GM12891 (cell line): Measurements from ENCODE around the gene PANX3. TPM values are rescaled to one million over a fixed set of nuclear protein-coding genes. Genes with fewer than 3 reads are reported as not detected.

Experiments
- DNase-seq: peaks from one replicate; pipeline ENCODE4 v3.0.0; 2011; ENCODE audit warnings: low spot score; ENCODE audit not compliant: insufficient read length
- FAIRE-seq: peaks from 2 replicates; lab custom pipeline; 2011; peaks lifted over from hg19 to GRCh38; lab: Jason Lieb, UNC
- PAX5 ChIP-seq: IDR thresholded peaks from 2 replicates; pipeline ENCODE4 v1.6.1; 2011; ENCODE audit warnings: low read length, moderate library complexity, mild to moderate bottlenecking; ENCODE audit not compliant: insufficient read depth, severe bottlenecking
- POLR2A ChIP-seq: IDR thresholded peaks from 2 replicates; pipeline ENCODE4 v1.6.1; 2011; ENCODE audit warnings: low read depth, low read length, control low read depth
- POLR2AphosphoS5 ChIP-seq: IDR thresholded peaks from 2 replicates; pipeline ENCODE4 v1.6.1; 2011; ENCODE audit warnings: low read depth, low read length, control low read depth
- POU2F2 ChIP-seq: IDR thresholded peaks from 2 replicates; pipeline ENCODE4 v1.6.1; 2011; ENCODE audit warnings: low read depth, mild to moderate bottlenecking, control low read depth, low read length, moderate library complexity
- SPI1 ChIP-seq: IDR thresholded peaks from 2 replicates; pipeline ENCODE4 v1.6.1; 2011; ENCODE audit warnings: low read depth, low read length, control low read depth
- TAF1 ChIP-seq: IDR thresholded peaks from 2 replicates; pipeline ENCODE4 v1.6.1; 2011; ENCODE audit warnings: low read depth, low read length, control low read depth
- polyA plus RNA-seq: library from polyadenylated mRNA; unstranded; fragments of >200 nt; gene quantifications from one replicate; pipeline ENCODE4 v1.2.1, GENCODE V29; 2012; ENCODE audit warnings: low read depth, missing spikeins, inconsistent platforms; ENCODE audit not compliant: missing spikeins

Gene PANX3
- not detected for polyA plus RNA-seq

DNA sequence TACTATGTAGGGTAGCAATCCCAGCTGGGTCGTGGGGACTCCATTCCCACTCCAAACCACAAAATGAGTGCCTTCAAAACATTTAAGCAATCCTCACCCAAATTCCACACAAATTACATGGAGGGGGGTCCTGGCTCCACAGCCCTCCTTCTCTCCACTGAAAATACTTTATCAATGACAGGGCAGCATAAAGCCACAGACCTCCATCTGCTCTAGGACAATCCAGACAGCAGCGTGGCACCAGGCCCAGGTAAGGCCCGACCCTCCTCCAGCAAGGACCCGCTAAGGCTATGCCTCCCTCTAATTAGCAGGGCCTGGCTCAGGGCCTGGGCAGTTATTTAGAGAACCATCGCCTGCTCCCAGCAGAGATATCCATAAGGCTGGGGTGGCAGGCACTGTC lies at the start of gene PANX3:
Gene PANX3, plus strand, starts transcription at position 365 of the 400 bp plus-strand sequence. CDS start 129 bp downstream, outside the sequence.
- DNase-seq = no peak
- no peak for FAIRE-seq
- TF ChIP-seq SPI1 (no peak), PAX5 (no peak), TAF1 (no peak), POLR2A (no peak), POLR2AphosphoS5 (no peak), POU2F2 (no peak)

DNA sequence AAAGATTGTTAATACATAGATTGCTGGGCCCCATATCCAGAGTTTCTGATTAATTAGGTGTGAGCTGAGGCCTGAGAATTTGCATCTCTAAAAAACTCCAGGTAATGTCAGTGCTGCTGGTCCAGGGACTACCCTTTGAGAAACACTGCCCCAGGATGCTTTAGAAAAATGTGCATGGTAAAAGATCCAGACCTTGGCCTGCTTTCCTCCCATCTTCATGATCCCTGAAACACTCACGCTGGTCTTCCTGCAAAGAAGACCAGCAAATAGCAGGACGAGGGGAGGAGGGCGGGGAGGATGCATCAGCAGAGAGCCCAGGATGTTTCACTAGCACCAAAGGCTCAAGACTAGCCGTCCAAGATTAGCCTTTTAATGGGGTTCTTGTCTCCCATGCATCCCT lies 41.5 kb upstream of the PANX3 start, which contains the start of gene OR8A1:
Gene OR8A1, plus strand, starts transcription at position 301 of the 400 bp plus-strand sequence. CDS start 123 bp downstream, outside the sequence.
- TF ChIP-seq SPI1 = no peak
- no peak for TF ChIP-seq POLR2AphosphoS5
- TF ChIP-seq POLR2A = no peak
- no peak for TF ChIP-seq PAX5
- TF ChIP-seq POU2F2 = no peak
- no peak for TF ChIP-seq TAF1
- DNase-seq (no peak), FAIRE-seq (no peak)

DNA sequence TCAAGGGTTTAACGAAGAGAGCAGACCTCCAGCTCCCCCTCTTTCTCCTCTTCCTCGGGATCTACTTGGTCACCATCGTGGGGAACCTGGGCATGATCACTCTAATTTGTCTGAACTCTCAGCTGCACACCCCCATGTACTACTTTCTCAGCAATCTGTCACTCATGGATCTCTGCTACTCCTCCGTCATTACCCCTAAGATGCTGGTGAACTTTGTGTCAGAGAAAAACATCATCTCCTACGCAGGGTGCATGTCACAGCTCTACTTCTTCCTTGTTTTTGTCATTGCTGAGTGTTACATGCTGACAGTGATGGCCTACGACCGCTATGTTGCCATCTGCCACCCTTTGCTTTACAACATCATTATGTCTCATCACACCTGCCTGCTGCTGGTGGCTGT lies 41.1 kb upstream of the PANX3 start:
- TF ChIP-seq POU2F2 (no peak), SPI1 (no peak), POLR2AphosphoS5 (no peak), TAF1 (no peak)

GRCh38 chr11:124577716-124578427 lies 33.4 kb upstream of the PANX3 start:
- DNase-seq (no peak), FAIRE-seq (no peak)
- no peak for TF ChIP-seq POU2F2
- no peak for TF ChIP-seq POLR2AphosphoS5
- TF ChIP-seq TAF1 = no peak
- TF ChIP-seq SPI1 = no peak
- no peak for TF ChIP-seq PAX5
- TF ChIP-seq POLR2A = no peak

More for the DNA sequence above, 41.1 kb upstream of the PANX3 start:
- DNase-seq (no peak), FAIRE-seq (no peak)

DNA sequence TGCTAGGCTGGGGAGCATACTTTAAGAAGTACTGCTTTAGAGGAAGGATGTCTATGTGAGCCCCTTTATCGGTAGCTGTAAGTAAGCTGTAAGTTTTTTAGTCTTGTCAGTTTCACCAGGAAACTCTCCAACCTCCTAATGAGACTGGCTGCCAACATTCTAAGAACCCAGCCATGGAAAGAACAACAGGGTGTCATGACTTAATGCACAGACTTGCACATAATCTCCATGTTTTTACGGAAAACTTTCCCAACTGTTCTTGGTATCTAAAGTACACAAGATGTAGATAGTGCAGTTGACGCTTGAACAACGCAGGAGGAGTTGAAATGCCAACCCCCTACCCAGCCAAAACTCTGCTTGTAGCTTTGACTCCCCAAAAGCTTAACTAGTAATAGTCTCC lies 32.5 kb upstream of the PANX3 start:
- TF ChIP-seq POU2F2 (no peak), POLR2A (no peak)
- DNase-seq (no peak), FAIRE-seq (no peak)

- TF ChIP-seq TAF1 (no peak), POLR2A (no peak), PAX5 (no peak), POLR2AphosphoS5 (no peak), POU2F2 (no peak), SPI1 (no peak)
- DNase-seq (no peak), FAIRE-seq (no peak)
Observed at GRCh38 chr11:124581817-124582216, 29.4 kb upstream of the PANX3 start.

GRCh38 chr11:124582565-124582964 lies 28.7 kb upstream of the PANX3 start:
- TF ChIP-seq POLR2A = no peak
- TF ChIP-seq SPI1 = no peak
- TF ChIP-seq POU2F2 = no peak
- TF ChIP-seq POLR2AphosphoS5 = no peak
- no peak for TF ChIP-seq PAX5
- no peak for TF ChIP-seq TAF1
- FAIRE-seq (no peak), DNase-seq (no peak)

- no peak for DNase-seq
- no peak for TF ChIP-seq POLR2A
- no peak for TF ChIP-seq TAF1
- TF ChIP-seq SPI1 = no peak
- TF ChIP-seq PAX5 = no peak
- TF ChIP-seq POU2F2 = no peak
- TF ChIP-seq POLR2AphosphoS5 = no peak
- no peak for FAIRE-seq
Observed at GRCh38 chr11:124583781-124584180, 27.4 kb upstream of the PANX3 start.

DNA sequence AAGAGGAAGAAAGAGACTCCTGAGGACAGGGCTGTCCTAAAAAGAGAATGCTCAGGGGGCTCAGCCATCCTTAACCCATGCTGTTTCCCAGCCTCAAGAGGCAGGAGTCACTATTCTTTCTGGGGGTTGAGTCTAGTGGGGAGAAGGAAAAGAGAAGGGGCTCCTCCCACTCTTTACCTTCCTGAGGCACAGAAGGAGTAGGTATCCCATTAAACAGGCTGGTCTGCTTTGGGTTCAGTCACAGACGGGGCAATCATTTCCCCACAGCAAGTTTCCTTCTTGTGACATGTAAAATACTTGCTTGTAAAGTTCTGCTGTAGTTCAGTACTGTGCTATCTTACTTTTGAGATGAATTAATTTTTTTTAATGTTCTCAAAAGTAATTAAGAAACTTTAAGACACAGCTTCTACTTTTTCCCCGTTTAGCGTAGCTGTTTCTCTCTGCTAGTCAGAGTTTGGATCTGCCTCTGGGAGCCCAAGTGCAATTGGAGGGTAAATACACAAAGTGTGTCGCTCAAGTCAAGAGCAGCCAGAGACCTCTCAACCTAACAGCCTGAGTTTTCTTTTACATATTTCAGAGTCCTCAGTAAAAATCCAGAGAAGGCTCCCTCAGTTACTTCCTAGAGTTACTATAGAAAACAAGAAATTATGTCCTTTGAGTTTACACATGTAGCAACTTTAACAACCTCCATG lies 26.4 kb upstream of the PANX3 start:
- no peak for TF ChIP-seq POLR2A
- TF ChIP-seq POLR2AphosphoS5 = no peak
- no peak for DNase-seq
- FAIRE-seq = no peak
